OCI-M1 (cell line): Measurements from ENCODE around the gene CYP27A1.
A peak's percentile ranks its signal among the peaks of the same experiment; 100 is the strongest.

Experiments
- DNase-seq: peaks from one replicate; lab custom pipeline; 2025; lab: John Stamatoyannopoulos, UW

CYP27A1 gene

DNA sequence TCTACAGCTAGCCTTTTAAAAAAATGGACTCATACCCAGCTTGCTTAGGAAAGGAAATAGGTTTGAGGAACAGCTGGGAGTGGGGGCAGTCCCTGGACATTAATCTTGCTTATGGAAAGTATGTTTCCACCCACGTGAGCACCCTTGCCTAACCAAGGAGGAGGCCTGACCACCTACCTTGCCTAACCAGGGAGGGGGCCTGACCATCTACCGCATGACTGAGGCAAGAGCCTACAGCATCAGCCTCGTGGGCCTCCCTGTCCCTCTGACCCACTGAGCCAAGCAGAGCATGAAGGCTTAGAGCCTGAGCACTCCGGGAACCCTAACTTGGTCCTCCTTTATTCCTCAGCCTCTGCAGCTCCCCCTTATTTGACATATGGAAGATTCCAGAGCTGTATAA, 29.4 kb downstream of the CYP27A1 start:
- DNase-seq: peak; percentile 10

- no peak for DNase-seq
Measured at GRCh38 chr2:218812096-218812815, 30.3 kb downstream of the CYP27A1 start.

DNA sequence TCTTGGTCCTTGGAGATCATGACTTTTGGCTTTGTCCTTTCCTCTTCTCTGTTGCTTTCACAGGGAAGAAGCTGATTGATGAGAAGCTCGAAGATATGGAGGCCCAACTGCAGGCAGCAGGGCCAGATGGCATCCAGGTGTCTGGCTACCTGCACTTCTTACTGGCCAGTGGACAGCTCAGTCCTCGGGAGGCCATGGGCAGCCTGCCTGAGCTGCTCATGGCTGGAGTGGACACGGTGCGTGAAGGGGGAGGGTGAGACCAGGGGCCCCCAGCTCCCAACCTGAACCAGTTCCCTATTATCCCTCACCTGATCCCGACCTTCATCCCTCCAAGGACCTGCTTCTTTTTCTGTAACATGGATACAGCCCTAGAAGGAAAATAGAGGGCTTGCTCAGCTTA, 30.9 kb downstream of the CYP27A1 start:
- DNase-seq: no peak

DNA sequence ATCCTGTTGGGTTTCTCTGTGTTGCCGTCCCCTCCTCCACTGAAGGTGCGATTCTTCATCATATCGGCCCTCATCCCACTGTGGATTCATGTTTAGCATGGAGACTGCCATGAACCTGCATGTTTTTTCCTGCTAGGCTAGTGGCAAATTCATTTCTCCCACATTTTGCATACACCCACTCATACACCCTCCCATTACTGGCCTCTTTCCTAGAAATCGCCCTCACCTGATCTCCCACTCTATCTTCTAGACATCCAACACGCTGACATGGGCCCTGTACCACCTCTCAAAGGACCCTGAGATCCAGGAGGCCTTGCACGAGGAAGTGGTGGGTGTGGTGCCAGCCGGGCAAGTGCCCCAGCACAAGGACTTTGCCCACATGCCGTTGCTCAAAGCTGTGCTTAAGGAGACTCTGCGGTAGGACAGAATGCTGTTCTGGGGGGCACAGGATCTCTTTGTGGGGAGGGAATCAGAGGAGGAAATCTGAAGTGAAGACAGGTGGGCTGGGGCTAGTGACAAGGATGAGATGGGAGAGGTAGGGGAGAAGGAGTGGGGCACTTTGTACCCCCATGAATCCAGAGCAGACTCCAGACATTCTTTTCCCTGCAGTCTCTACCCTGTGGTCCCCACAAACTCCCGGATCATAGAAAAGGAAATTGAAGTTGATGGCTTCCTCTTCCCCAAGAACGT, 32.0 kb downstream of the CYP27A1 start:
- DNase-seq: no peak

GRCh38 chr2:218814540-218815243, 32.7 kb downstream of the CYP27A1 start:
- no peak for DNase-seq

DNA sequence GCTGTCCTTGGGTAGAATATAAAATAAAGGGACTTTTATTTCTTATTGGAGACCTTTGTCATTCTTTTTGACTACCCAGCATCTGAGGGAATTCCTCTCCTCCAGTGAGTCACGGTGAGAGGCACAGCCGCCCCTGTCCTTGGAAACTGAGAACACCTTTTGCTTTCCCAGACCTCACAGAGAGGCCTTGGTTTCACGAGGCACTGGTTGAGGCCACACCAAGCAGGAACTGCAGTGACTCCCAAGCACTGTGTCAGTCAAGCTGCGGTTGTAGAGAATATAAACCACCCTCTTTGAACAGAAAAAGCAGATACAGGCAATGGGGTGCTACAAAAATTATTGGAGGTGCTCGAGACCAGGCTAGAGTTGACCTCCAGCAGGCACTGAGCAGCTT, 33.3 kb downstream of the CYP27A1 start:
- no peak for DNase-seq

- DNase-seq: no peak
Measured at GRCh38 chr2:218815649-218816048, 33.7 kb downstream of the CYP27A1 start.

DNA sequence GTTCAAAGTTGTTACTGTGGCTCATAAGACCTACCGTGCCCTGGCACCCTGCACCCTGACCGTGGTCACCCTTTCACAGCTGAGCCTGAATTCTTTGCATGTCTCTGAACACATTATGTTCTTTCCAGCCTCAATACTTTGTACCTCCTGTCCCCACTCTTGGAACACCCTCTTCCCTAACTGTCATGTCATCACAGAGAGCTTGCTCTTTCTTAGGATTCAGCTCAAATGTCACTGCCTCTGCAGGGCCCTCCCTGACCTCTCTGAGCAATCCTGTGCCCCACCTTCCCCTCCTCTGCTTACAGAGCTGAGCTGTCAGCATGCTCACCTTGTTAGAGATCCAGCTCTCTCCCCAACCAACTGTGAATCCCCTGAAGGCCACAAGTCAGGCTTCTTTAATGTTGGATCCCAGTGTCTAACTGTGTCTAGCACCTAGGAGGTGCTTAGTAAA, 34.6 kb downstream of the CYP27A1 start:
- DNase-seq: no peak

DNA sequence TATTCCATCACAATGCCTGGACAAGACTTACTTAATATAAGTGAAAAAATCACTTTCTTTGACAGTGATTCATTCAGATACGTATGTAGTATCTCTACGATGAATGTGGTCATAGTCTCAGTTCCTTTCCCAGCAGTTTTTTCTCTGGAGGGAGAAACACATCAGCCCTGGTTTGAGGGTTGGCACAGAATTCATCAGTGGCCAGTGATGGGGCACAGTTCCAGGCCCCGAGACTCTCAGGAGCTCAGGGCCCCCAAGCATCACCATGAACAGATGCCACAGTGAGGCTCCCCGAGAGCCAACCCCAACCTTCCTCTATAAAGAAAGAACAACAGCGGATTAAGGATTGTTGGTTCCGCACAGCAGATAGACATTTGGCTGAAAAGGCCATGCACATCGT, 37.1 kb downstream of the CYP27A1 start:
- DNase-seq: no peak

- no peak for DNase-seq
Measured at GRCh38 chr2:218820746-218821369, 38.9 kb downstream of the CYP27A1 start.

- no peak for DNase-seq
Measured at GRCh38 chr2:218821605-218822211, 39.8 kb downstream of the CYP27A1 start.

GRCh38 chr2:218822622-218823021, 40.7 kb downstream of the CYP27A1 start:
- no peak for DNase-seq

- DNase-seq: no peak
Measured at GRCh38 chr2:218823196-218823855, 41.4 kb downstream of the CYP27A1 start.

DNA sequence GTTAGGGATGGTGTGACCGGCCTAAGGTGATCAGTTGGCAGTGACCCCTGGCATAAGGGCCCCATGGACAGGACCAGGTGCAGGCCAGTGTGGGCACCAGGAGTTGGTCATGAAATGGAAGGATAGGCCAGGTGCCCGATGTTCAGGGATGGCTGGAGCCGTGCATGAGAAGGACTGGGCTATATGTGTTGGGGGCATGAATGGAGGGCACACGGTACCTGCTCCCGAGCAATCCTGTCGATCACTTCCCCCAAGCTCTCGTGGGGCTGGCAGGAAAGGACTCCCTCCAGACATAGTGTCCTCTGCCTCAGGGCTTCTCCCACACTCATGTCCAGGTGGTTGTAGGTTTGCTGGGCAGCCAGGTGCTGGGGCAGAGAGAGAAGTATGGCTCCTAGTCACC, 42.1 kb downstream of the CYP27A1 start:
- DNase-seq: no peak

DNA sequence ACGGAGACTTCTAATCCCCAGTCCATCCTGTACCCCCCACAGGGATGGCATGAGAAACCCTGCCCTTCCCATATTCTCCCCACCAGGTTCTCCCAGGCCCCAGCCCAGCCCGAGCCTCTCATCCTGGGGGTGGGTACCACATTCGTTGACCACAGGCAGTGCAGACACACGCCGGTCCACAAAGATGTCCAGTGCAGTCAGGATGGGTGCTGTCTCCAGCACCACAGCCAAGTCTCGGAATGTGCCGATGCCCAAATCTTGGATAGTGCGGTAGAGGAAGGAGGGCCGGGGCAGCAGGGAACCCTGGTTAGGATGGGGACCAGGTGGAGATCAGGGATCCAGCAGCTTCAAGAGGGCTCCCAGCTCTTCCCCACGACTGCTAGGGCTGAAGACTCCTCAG, 44.8 kb downstream of the CYP27A1 start:
- DNase-seq: no peak

- no peak for DNase-seq
Measured at GRCh38 chr2:218827701-218828476, 45.9 kb downstream of the CYP27A1 start.

GRCh38 chr2:218828477-218828778, 46.5 kb downstream of the CYP27A1 start:
- no peak for DNase-seq

GRCh38 chr2:218829868-218830451, 48.0 kb downstream of the CYP27A1 start:
- DNase-seq: no peak

- no peak for DNase-seq
Measured at GRCh38 chr2:218830526-218831306, 48.8 kb downstream of the CYP27A1 start.
